Brain microvascular endothelial cell (primary cell): ENCODE measurements around the gene TRABD2B.

Experiments
- DNase-seq: peaks from one replicate; pipeline ENCODE4 v3.0.0-alpha.2; 2020
- H3K27ac ChIP-seq: fragments of 250-450 bp; sonication (Bioruptor Pico); 2 replicates; pipeline ENCODE4 v1.5.1; 2020; ENCODE audit warnings: mild to moderate bottlenecking, moderate library complexity
- H3K27me3 ChIP-seq: fragments of 250-450 bp; sonication (Bioruptor Pico); replicated peaks from 2 replicates; pipeline ENCODE4 v1.5.1; 2020; ENCODE audit warnings: mild to moderate bottlenecking
- H3K36me3 ChIP-seq: fragments of 250-450 bp; sonication (Bioruptor Pico); replicated peaks from 2 replicates; pipeline ENCODE4 v1.5.1; 2020; ENCODE audit warnings: mild to moderate bottlenecking
- H3K4me3 ChIP-seq: 2 replicates; pipeline ENCODE4 v1.5.1; 2011; ENCODE audit warnings: low read depth, mild to moderate bottlenecking, control low read depth, low read length, moderate library complexity
- in situ Hi-C: cut with HindIII; loops from 2 replicates; pipeline ENCODE4 v1.10.0; 2017; ENCODE audit warnings: low sequenced_read_pairs, low pct_ligation_motif_present
- TF ChIP-seq, protein P1 (sequence below): IDR thresholded peaks from 2 replicates; pipeline ENCODE4 v1.5.1; 2011; ENCODE audit warnings: low read depth, mild to moderate bottlenecking, moderate library complexity, low read length, control low read depth, inconsistent platforms; ENCODE audit errors: missing control alignments

TRABD2B gene

DNA sequence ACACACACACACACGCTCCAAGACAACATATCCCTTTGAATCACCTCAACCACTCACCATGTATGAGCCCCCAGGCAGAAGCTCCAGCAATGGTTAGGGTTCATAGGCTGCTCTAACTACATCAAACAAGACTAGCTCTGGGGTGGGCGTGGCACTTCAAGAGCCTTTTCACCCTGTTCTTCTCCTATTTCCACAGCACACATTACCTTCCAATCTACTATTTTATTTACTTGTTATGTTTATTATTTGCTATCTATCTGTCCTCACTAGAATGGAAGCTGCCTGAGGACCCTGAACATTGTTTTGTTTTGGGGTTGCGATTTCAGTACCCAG, 28.7 kb downstream of the TRABD2B start:
- TF ChIP-seq, protein P1, sequence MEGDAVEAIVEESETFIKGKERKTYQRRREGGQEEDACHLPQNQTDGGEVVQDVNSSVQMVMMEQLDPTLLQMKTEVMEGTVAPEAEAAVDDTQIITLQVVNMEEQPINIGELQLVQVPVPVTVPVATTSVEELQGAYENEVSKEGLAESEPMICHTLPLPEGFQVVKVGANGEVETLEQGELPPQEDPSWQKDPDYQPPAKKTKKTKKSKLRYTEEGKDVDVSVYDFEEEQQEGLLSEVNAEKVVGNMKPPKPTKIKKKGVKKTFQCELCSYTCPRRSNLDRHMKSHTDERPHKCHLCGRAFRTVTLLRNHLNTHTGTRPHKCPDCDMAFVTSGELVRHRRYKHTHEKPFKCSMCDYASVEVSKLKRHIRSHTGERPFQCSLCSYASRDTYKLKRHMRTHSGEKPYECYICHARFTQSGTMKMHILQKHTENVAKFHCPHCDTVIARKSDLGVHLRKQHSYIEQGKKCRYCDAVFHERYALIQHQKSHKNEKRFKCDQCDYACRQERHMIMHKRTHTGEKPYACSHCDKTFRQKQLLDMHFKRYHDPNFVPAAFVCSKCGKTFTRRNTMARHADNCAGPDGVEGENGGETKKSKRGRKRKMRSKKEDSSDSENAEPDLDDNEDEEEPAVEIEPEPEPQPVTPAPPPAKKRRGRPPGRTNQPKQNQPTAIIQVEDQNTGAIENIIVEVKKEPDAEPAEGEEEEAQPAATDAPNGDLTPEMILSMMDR, result no peak
- no peaks in the 10 kb centered on the region for H3K36me3 ChIP-seq
- in situ Hi-C loops, result no loop called here
- no peak overlapping the region for H3K4me3 ChIP-seq
- H3K27ac ChIP-seq, result no peak overlapping the region
- H3K27me3 ChIP-seq, result no peaks in the 10 kb centered on the region
- DNase-seq, result no peak

DNA sequence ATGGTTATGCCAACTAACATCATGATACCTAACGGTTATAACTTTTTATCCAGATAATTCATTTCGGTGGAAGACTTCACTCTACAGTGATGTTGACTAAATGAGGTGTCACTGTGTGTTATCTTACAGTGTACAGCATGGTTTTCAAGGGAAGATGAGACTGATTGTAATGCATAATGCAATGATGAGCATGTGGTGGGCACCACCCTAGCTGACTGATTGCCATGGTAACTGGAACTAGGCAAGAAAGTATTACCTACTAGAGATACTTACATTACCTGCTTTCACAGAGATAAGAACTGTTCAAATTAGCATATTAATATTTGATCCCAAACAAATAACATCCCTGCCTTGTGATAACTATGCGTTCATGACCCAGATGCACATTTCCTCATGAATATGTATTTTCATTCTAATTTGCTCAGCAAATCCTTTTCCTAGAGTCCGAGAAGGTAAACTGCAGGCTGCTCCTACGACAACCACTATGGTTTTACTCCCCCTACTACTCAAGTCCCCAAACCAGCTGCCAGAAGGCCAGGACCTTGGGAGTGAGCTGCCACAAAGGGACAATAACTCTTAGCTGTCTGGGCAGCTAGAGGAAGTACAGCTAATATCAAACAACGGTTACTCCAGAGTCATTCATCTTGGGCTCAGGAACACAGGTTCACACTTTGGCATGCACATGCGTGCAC, 29.2 kb downstream of the TRABD2B start:
- TF ChIP-seq, protein P1, result no peak
- DNase-seq, result no peak
- in situ Hi-C loops, result no loop called here
- Histone ChIP-seq H3K4me3 (no peak overlapping the region), H3K36me3 (no peaks in the 10 kb centered on the region), H3K27ac (no peak overlapping the region), H3K27me3 (no peaks in the 10 kb centered on the region)

GRCh38 chr1:47965816-47966215, 31.4 kb downstream of the TRABD2B start:
- Histone ChIP-seq H3K4me3 (no peak overlapping the region), H3K27me3 (no peaks in the 10 kb centered on the region), H3K27ac (no peak overlapping the region), H3K36me3 (no peaks in the 10 kb centered on the region)
- in situ Hi-C loops, result no loop called here
- DNase-seq, result no peak
- TF ChIP-seq, protein P1, result no peak

DNA sequence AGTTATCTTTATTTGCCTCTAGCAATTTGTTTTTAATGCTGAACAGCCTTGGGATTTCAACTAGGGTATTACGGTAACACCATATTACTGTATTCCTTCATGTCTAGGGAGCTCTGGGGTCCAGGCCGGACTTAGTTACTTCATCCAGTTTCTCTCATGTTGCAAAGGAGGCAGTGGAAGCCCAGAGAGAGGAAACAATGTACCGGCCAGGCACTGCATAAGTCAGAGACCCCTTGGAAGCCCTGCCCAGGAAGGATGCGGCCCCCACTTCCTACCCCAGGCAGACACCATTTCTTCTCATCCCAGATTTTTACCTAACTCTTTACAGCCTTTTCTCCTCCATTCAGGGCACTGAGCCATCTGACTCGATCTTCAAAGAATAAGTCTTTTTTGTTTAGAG, 32.5 kb downstream of the TRABD2B start:
- Histone ChIP-seq H3K27me3 (no peaks in the 10 kb centered on the region), H3K4me3 (no peak overlapping the region), H3K36me3 (no peaks in the 10 kb centered on the region), H3K27ac (no peak overlapping the region)
- in situ Hi-C loops, result no loop called here
- TF ChIP-seq, protein P1, result no peak
- DNase-seq, result no peak

DNA sequence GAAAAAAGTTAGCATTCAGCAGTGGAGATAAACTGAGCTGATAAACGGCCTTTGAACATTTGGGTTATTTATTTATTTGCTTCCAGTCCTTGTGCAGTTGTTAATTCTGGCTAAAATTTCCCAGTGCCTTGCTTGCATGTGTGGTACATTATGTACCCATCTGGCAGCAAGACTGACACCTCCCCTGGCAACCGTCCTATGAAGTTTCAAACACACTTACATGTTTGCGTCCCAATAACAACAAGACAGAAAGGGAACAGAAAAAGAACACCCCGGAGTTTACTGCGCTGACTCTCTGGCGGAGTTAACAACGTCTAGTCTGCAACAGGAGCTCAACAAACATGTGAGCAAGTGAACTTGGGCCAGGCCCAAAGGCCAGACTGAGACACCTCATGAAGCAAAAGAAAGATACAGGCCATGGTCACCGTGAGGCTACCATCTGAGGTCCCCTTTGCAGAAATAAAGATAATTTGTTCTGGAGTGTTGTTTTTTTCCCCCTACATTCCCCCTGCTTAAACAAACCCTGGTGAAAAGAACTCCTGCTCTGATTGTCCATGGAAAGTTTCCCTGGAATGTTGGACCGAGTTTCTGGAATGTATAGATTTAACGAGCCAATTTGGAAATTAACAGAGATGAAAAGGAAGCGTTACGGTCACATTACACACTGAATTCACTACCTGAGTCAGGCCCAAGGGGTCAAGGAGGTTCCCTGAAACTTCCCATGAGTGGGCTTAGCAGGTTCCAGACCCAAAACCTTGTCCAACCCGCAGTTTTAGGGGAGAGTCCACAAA, 33.4 kb downstream of the TRABD2B start:
- Histone ChIP-seq H3K4me3 (no peak overlapping the region), H3K36me3 (no peaks in the 10 kb centered on the region), H3K27me3 (no peaks in the 10 kb centered on the region), H3K27ac (no peak overlapping the region)
- DNase-seq, result no peak
- in situ Hi-C loops, result no loop called here
- TF ChIP-seq, protein P1, result no peak
